SU-DHL-6 (cell line): Measurements from ENCODE around the gene GXYLT1.

ENCODE experiments used
- EZH2phosphoT487 ChIP-seq: fragments of 200-600 bp; sonication (generic), shearing (Covaris generic); conservative IDR thresholded peaks from 2 replicates; pipeline ENCODE4 v1.6.1; 2018; ENCODE audit warnings: mild to moderate bottlenecking, antibody characterized with exemption, low read length, moderate library complexity, mixed read lengths
- TF ChIP-seq, protein P1 (sequence below): fragments of 200-600 bp; sonication (generic); IDR thresholded peaks from one replicate; pipeline ENCODE4 v1.5.1; 2017; ENCODE audit warnings: antibody characterized with exemption, mild to moderate bottlenecking, low read length, moderate library complexity; ENCODE audit not compliant: insufficient read depth, poor library complexity, severe bottlenecking

DNA sequence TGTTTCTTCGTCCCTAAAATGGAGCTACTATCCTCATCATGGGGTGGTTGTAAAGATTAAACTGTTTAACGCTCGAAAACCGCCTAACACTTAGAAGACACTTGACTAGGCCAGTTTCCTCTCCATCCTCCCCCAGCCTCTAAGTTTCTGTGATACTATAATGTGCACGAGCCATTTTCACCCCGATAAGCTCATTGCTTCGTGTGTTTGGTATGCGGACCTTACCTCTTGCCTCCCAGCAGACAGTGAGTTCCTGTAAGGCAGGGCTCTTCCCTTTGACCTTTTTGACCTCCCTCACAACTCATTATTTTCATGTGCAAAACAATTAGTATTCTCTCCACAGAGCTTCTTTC is 499 bp upstream of the GXYLT1 start:
- TF ChIP-seq, protein P1, sequence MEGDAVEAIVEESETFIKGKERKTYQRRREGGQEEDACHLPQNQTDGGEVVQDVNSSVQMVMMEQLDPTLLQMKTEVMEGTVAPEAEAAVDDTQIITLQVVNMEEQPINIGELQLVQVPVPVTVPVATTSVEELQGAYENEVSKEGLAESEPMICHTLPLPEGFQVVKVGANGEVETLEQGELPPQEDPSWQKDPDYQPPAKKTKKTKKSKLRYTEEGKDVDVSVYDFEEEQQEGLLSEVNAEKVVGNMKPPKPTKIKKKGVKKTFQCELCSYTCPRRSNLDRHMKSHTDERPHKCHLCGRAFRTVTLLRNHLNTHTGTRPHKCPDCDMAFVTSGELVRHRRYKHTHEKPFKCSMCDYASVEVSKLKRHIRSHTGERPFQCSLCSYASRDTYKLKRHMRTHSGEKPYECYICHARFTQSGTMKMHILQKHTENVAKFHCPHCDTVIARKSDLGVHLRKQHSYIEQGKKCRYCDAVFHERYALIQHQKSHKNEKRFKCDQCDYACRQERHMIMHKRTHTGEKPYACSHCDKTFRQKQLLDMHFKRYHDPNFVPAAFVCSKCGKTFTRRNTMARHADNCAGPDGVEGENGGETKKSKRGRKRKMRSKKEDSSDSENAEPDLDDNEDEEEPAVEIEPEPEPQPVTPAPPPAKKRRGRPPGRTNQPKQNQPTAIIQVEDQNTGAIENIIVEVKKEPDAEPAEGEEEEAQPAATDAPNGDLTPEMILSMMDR: no peak
- TF ChIP-seq EZH2phosphoT487: no peak
